Tibial nerve (tissue), 3 donors: ENCODE data around the gene SLC29A3.

Experiments used
- POLR2A ChIP-seq, 2 donors: fragments of 450-650 bp; IDR thresholded peaks; one replicate each; pipeline ENCODE4 v1.6.1; 2017; ENCODE audit warnings: antibody characterized with exemption in 2 of 2, mild to moderate bottlenecking in 2 of 2, moderate library complexity in 2 of 2
- TF ChIP-seq, protein P1 (sequence below), 5 experiments: fragments of 200-600 bp in 3 of 5; fragments of 450-650 bp in 2 of 5; sonication (generic) in 3 of 5; IDR thresholded peaks; one replicate each; pipeline ENCODE4 v1.5.1; 2016 to 2019; ENCODE audit warnings: antibody characterized with exemption in 5 of 5, mild to moderate bottlenecking in 3 of 5, moderate library complexity in 2 of 5

DNA sequence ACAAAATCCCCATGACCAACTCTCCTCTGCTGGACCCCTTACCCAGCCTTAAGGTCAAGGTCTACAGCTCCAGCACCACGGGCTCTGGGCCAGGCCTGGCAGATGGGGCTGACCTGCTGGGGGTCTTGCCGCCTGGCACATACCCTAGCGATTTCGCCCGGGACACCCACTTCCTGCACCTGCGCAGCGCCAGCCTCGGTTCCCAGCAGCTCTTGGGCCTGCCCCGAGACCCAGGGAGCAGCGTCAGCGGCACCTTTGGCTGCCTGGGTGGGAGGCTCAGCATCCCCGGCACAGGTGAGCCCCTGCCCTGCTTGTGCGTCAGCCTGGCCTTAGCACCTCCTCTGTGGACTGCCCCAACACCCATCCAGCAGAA, 27.5 kb upstream of the SLC29A3 start:
- TF ChIP-seq, protein P1, sequence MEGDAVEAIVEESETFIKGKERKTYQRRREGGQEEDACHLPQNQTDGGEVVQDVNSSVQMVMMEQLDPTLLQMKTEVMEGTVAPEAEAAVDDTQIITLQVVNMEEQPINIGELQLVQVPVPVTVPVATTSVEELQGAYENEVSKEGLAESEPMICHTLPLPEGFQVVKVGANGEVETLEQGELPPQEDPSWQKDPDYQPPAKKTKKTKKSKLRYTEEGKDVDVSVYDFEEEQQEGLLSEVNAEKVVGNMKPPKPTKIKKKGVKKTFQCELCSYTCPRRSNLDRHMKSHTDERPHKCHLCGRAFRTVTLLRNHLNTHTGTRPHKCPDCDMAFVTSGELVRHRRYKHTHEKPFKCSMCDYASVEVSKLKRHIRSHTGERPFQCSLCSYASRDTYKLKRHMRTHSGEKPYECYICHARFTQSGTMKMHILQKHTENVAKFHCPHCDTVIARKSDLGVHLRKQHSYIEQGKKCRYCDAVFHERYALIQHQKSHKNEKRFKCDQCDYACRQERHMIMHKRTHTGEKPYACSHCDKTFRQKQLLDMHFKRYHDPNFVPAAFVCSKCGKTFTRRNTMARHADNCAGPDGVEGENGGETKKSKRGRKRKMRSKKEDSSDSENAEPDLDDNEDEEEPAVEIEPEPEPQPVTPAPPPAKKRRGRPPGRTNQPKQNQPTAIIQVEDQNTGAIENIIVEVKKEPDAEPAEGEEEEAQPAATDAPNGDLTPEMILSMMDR (IDR thresholded peaks at IDR 0.05): no peak
- no peak for TF ChIP-seq POLR2A (IDR thresholded peaks at IDR 0.05)
